Measurements from ENCODE around the gene MEGF8. TPM values are rescaled to one million over a fixed set of nuclear protein-coding genes. Genes with fewer than 3 reads are reported as not detected.

Gene MEGF8
- total RNA-seq, 2 donors from 2014 or later, result 9.7 to 14.0 TPM

- H3K4me1 Mint-ChIP-seq (ENCODE audit: low read depth), result peaks cover 33% of the 10 kb centered on the region
- ATAC-seq (replicated peaks in 1 of 2) (no peak), DNase-seq (no peak)
- H3K27ac Mint-ChIP-seq, result peak overlapping the region; percentile 84
- peaks cover 0 to 3% of the 10 kb centered on the region in 2 donors for H3K36me3 Mint-ChIP-seq (ENCODE audit: insufficient read depth in 2 of 2)
- H3K9me3 Mint-ChIP-seq, result no peaks in the 10 kb centered on the region
- no peaks in the 10 kb centered on the region for H3K27me3 Mint-ChIP-seq (ENCODE audit: low read depth)
- peak overlapping the region; percentile 93 to 95 for H3K4me3 Mint-ChIP-seq
These were observed 96.9 kb downstream of the MEGF8 start for GRCh38 chr19:42422092-42422900.

GRCh38 chr19:42422901-42423461 is 97.5 kb downstream of the MEGF8 start:
- H3K27ac Mint-ChIP-seq, result peak overlapping the region; percentile 84
- no peaks in the 10 kb centered on the region for H3K27me3 Mint-ChIP-seq (ENCODE audit: low read depth)
- peak overlapping the region; percentile 93 to 95 for H3K4me3 Mint-ChIP-seq
- no peaks in the 10 kb centered on the region for H3K9me3 Mint-ChIP-seq
- peak; percentile 61 to 70 for DNase-seq
- H3K36me3 Mint-ChIP-seq (ENCODE audit: insufficient read depth in 2 of 2), result peaks cover 0 to 3% of the 10 kb centered on the region in 2 donors
- peaks cover 33% of the 10 kb centered on the region for H3K4me1 Mint-ChIP-seq (ENCODE audit: low read depth)
- ATAC-seq (replicated peaks in 1 of 2), result peak; percentile 63

DNA sequence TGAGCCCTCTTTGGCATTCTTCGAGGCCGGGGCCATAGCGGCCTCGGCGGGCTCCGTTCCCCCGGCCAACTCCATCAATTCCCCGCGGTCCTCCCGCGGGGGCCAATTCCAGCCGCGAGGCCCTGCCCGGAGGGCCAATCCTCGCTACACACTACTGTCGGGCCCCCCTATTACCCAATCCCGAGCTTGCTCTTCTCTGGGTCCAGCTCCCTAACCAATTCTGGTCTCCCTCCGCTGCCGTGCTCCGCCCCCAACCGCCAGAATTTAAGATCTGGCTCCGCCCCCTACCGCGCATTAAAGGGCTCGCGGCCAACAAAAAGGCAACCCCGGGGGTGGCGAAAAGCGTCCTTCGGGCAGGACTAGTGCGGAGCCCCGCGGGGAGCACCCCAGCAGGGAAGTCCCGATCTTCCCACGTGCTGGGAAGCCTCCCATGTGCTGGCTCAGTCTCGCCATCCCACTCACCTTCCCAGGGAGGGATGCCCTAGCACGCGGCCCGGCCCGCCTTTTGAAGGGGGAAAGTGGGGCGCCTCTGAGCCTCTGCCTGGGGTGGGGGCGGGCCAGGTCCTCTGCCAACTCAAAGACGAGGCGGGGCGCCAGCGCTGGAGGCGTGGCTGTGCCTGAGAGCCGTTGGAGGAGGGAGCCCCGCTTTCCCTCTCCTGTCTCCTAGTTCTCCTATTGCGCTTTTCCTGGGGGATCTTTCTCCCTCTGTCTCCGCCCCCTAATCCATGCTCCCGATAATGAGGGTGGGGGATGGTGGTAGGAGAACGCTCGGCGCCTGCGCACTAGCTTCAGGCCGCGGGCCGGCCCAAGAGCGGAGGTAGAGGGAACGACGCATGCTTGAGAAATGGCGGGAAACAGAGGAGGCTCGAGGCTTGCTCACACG is 98.3 kb downstream of the MEGF8 start:
- peaks cover 0 to 3% of the 10 kb centered on the region in 2 donors for H3K36me3 Mint-ChIP-seq (ENCODE audit: insufficient read depth in 2 of 2)
- H3K27ac Mint-ChIP-seq, result peak overlapping the region; percentile 84
- no peaks in the 10 kb centered on the region for H3K27me3 Mint-ChIP-seq (ENCODE audit: low read depth)
- H3K4me1 Mint-ChIP-seq (ENCODE audit: low read depth), result peaks cover 33% of the 10 kb centered on the region
- no peaks in the 10 kb centered on the region for H3K9me3 Mint-ChIP-seq
- peak; percentile 93 for ATAC-seq (replicated peaks in 1 of 2)
- peak overlapping the region; percentile 93 to 95 for H3K4me3 Mint-ChIP-seq
- peak; percentile 96 to 97 for DNase-seq

DNA sequence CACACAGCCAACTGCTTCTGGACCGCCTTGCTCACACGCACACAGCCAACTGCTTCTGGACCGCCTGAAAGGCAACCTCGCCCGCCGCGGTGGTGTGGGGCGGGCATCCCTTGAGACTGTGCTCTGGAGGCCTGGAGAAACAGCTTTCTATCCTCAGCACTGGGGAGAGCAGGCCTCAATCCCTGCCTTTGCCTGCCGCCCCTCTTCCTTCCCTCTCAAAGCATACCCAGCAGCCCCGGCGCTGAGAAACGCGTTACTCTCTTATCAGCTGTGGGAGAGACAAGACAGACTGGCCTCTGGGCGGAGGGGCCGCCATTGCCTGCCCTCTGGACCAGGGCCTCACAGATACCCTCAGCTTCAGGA is 98.9 kb downstream of the MEGF8 start:
- Mint-ChIP-seq H3K27me3 (ENCODE audit: low read depth) (no peaks in the 10 kb centered on the region), H3K4me1 (ENCODE audit: low read depth) (peaks cover 33% of the 10 kb centered on the region), H3K9me3 (no peaks in the 10 kb centered on the region), H3K36me3 (ENCODE audit: insufficient read depth in 2 of 2) (peaks cover 0 to 3% of the 10 kb centered on the region in 2 donors), H3K27ac (no peak overlapping the region), H3K4me3 (peak overlapping the region; percentile 93 to 95)
- no peak for ATAC-seq (replicated peaks in 1 of 2)
- DNase-seq, result no peak

GRCh38 chr19:42424712-42425131 is 99.3 kb downstream of the MEGF8 start:
- H3K4me3 Mint-ChIP-seq, result peak overlapping the region; percentile 93 to 95
- H3K4me1 Mint-ChIP-seq (ENCODE audit: low read depth), result peaks cover 32% of the 10 kb centered on the region
- H3K27ac Mint-ChIP-seq, result no peak overlapping the region
- DNase-seq, result no peak
- peaks cover 0 to 3% of the 10 kb centered on the region in 2 donors for H3K36me3 Mint-ChIP-seq (ENCODE audit: insufficient read depth in 2 of 2)
- H3K27me3 Mint-ChIP-seq (ENCODE audit: low read depth), result no peaks in the 10 kb centered on the region
- H3K9me3 Mint-ChIP-seq, result no peaks in the 10 kb centered on the region
- no peak for ATAC-seq (replicated peaks in 1 of 2)

GRCh38 chr19:42426643-42427042 is 101.2 kb downstream of the MEGF8 start:
- Mint-ChIP-seq H3K4me1 (ENCODE audit: low read depth) (peaks cover 13% of the 10 kb centered on the region), H3K27ac (no peak overlapping the region), H3K4me3 (no peak overlapping the region), H3K9me3 (no peaks in the 10 kb centered on the region), H3K36me3 (ENCODE audit: insufficient read depth in 2 of 2) (no peaks in the 10 kb centered on the region), H3K27me3 (ENCODE audit: low read depth) (no peaks in the 10 kb centered on the region)
- ATAC-seq (replicated peaks in 1 of 2), result no peak
- no peak for DNase-seq

GRCh38 chr19:42427313-42427712 is 101.9 kb downstream of the MEGF8 start, which contains the start of gene LIPE:
Gene LIPE, minus strand, starts transcription at chr19:42427388. Its CDS starts 239 bp downstream, at chr19:42427149.
- Mint-ChIP-seq H3K27me3 (ENCODE audit: low read depth) (no peaks in the 10 kb centered on the region), H3K4me1 (ENCODE audit: low read depth) (peaks cover 6% of the 10 kb centered on the region), H3K27ac (no peak within 1 kb of the TSS), H3K9me3 (no peaks in the 10 kb centered on the region), H3K4me3 (no peak within 1 kb of the TSS), H3K36me3 (ENCODE audit: insufficient read depth in 2 of 2) (no peaks in the 10 kb centered on the region)
- no peak for DNase-seq
- no peak for ATAC-seq (replicated peaks in 1 of 2)

Other genes starting within 250 kb of the MEGF8 start
- 10 to 100 TPM; 11.5 to 12.2 TPM for gene ZNF574, start 249.5 kb upstream of the MEGF8 start, total RNA-seq
- gene POU2F2, start 193.2 kb upstream of the MEGF8 start, total RNA-seq, result 10 to 100 TPM; 45.0 to 56.0 TPM
- 10 to 100 TPM; 28.8 to 31.6 TPM for gene DEDD2, start 108.0 kb upstream of the MEGF8 start, total RNA-seq
- gene ZNF526, start 105.3 kb upstream of the MEGF8 start, total RNA-seq, result 10 to 100 TPM; 11.4 to 11.9 TPM
- 10 to 100 TPM; 39.6 to 43.2 TPM for gene GSK3A, start 83.0 kb upstream of the MEGF8 start, total RNA-seq
- gene ERF, start 70.5 kb upstream of the MEGF8 start, total RNA-seq, result 10 to 100 TPM; 65.7 to 75.6 TPM
- 10 to 100 TPM; 90.1 to 95.0 TPM for gene CIC, start 56.4 kb upstream of the MEGF8 start, total RNA-seq
- under 1 TPM; 0.29 to 0.86 TPM for gene PRR19, start 23.5 kb upstream of the MEGF8 start, total RNA-seq
- gene PAFAH1B3, start 23.0 kb upstream of the MEGF8 start, total RNA-seq, result 10 to 100 TPM; 36.7 to 37.6 TPM
- gene TMEM145, start 12.3 kb upstream of the MEGF8 start, total RNA-seq, result 1 to 10 TPM in 1 of 2 donors, under 1 TPM in 1; 0.67 to 1.6 TPM
- gene CNFN, start 64.7 kb downstream of the MEGF8 start, total RNA-seq, result 1 to 10 TPM in 1 of 2 donors, under 1 TPM in 1; 0.53 to 2.1 TPM
- 10 to 100 TPM; 46.5 to 53.8 TPM for gene LIPE, start 101.8 kb downstream of the MEGF8 start, total RNA-seq
- not detected for gene CXCL17, start 117.3 kb downstream of the MEGF8 start, total RNA-seq
- 1 to 10 TPM; 4.0 to 8.2 TPM for gene CEACAM1, start 202.8 kb downstream of the MEGF8 start, total RNA-seq

Measured in activated T-cell treated with anti-CD3 and anti-CD28 coated beads, Interleukin-2, amount 50 U/mL, for 72 hours (primary cell).